Renal cortex interstitium (tissue), 11 donors: ENCODE results near the gene GRAMD1A. TPM values are rescaled to one million over a fixed set of nuclear protein-coding genes. Genes with fewer than 3 reads are reported as not detected.
"Not testable (repeated sequence)": the region's sequence is repeated elsewhere in the genome, so short reads cannot be mapped to it uniquely, and the experiment has no call there.

ENCODE experiments used
- DNase-seq, 11 donors: peaks; one replicate each; pipeline ENCODE4 v3.0.0-alpha.2; 2013; ENCODE audit warnings: low read depth in 9 of 11, low spot score in 4 of 11; ENCODE audit errors: extremely low read depth in 1 of 11
- polyA plus RNA-seq, 3 donors: library from polyadenylated mRNA; unstranded; fragments of 120-200 nt; gene quantifications; one replicate each; pipeline ENCODE4 v1.2.1, GENCODE V29; 2013; ENCODE audit not compliant: insufficient read length in 3 of 3

GRAMD1A gene
- polyA plus RNA-seq, 3 donors: 48.1 to 77.3 (median 59.5) TPM

- DNase-seq: no peak
Observed at GRCh38 chr19:34997071-34997617, 3.0 kb upstream of the GRAMD1A start.

GRCh38 chr19:34998224-34998623, 1.9 kb upstream of the GRAMD1A start:
- not testable (repeated sequence) for DNase-seq

- DNase-seq: peak in 5 of 11 donors; percentile 32 to 72 (median 53)
Observed at GRCh38 chr19:34998777-34999497, 1.2 kb upstream of the GRAMD1A start.

- DNase-seq: no peak
Observed at GRCh38 chr19:35000338-35000646, 169 bp downstream of the GRAMD1A start.

GRCh38 chr19:35000647-35001501, 751 bp downstream of the GRAMD1A start:
- peak in 4 of 11 donors; percentile 14 to 56 (median 38) for DNase-seq

GRCh38 chr19:35002037-35002535, 2.0 kb downstream of the GRAMD1A start:
- DNase-seq: no peak

GRCh38 chr19:35004517-35005255, 4.6 kb downstream of the GRAMD1A start:
- DNase-seq: no peak

GRCh38 chr19:35005256-35005977, 5.3 kb downstream of the GRAMD1A start:
- DNase-seq: no peak

- not testable (repeated sequence) for DNase-seq
Observed at GRCh38 chr19:35006007-35006341, 5.9 kb downstream of the GRAMD1A start.

GRCh38 chr19:35006342-35006998, 6.3 kb downstream of the GRAMD1A start:
- DNase-seq: no peak

GRCh38 chr19:35006999-35007365, 6.9 kb downstream of the GRAMD1A start:
- no peak for DNase-seq

GRCh38 chr19:35007427-35007826, 7.3 kb downstream of the GRAMD1A start:
- DNase-seq: not testable (repeated sequence)

- no peak for DNase-seq
Observed at GRCh38 chr19:35008891-35009341, 8.8 kb downstream of the GRAMD1A start.

- no peak for DNase-seq
Observed at GRCh38 chr19:35009424-35010415, 9.6 kb downstream of the GRAMD1A start.

- DNase-seq: no peak
Observed at GRCh38 chr19:35011091-35011689, 11.1 kb downstream of the GRAMD1A start.

- DNase-seq: no peak
Observed at GRCh38 chr19:35011737-35012682, 11.9 kb downstream of the GRAMD1A start.
